ENCODE measurements around the gene ZNF205. TPM values are rescaled to one million over a fixed set of nuclear protein-coding genes. Genes with fewer than 3 reads are reported as not detected.
"Not testable (repeated sequence)": the region's sequence is repeated elsewhere in the genome, so short reads cannot be mapped to it uniquely, and the experiment has no call there.

Gene ZNF205
- not detected for polyA plus RNA-seq (2012; ENCODE audit: insufficient read depth, insufficient read length)

DNA sequence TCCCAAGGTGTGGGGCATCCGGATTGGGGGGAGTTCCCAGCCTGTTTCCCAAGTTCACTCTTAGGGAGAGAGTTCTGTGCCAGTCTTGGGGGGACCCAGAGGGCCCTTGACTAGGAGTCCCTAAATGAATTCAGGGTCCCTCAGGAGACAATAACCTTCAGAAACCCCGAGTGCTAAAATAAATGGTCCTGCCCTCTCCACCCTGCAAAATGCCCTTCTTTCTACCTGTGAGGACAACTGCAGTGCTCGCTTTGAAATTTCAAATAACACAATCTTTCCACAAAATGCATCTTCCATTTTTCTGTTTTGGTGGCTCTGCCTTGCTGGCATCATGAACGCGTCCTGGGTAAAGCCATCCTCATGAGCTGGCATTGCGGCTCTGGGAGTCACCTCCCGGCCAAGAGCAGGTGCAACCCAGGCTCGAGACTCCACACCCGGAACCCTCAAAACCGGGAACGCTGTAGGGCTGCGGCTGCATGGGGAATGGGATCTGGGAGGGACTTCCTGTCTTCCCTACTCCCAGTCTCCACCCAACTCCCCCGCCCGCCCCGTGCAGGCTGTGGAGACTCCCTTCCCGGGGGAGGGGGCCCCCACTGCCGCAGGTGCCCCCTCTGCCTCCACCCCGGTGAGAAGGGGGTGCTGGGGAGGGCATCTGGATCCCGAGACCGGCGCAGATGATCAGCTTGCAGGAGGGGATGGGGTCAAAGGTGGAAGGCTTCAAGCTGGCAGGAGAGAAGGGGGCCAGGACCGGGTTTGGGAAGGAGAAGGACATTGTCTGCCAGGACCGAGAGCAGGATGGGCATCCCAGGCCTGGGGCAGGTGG lies at the start of gene ZNF205:
ZNF205 (plus strand) TSS at position 529 of the 823 bp plus-strand sequence. CDS start 845 bp downstream, outside the sequence.
- H3K4me3 ChIP-seq (ENCODE audit: low read length), result no peak within 1 kb of the TSS
- DNase-seq (ENCODE audit: low read depth, low spot score), result no peak

- no peak overlapping the region for H3K4me3 ChIP-seq (ENCODE audit: low read length)
- DNase-seq (ENCODE audit: low read depth, low spot score), result no peak
These were observed 48.6 kb upstream of the ZNF205 start for GRCh38 chr16:3063625-3064386.

DNA sequence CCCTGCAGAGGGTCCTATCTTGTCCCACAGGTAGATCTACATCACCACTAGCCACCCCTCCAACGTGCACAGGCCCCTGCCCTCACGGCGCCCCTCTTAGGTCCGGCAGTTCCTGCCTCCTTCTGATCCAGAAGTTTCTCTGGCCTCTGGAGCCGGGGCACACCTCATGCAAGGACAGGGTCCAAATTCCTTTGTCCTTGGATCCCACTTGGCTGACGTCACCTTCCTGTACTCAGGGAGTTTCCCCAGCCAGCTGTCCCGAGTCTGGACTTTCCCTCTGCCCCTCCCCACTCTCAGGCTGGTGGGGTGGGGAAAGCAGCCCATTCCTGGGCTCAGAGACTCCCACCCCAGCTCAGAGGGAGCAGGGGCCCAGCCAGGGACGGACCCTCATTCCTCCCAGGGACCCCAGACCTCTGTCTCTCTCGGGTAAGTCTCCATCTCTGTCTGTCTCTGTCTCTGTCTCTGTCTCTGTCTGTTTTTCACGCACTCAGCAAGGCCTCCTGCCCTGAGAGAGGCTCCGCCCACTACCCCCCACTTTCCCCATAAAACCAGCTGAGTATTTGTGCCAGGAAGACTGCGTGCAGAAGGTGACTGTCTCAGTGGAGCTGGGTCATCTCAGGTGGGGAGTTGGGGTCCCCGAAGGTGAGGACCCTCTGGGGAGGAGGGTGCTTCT lies 47.2 kb upstream of the ZNF205 start, which contains the start of gene IL32:
IL32 (plus strand) TSS at position 572 of the 673 bp plus-strand sequence. CDS start 172 bp downstream, outside the sequence.
- DNase-seq (ENCODE audit: low read depth, low spot score), result peak; percentile 48
- H3K4me3 ChIP-seq (ENCODE audit: low read length), result peak within 1 kb of the TSS; percentile 77

DNA sequence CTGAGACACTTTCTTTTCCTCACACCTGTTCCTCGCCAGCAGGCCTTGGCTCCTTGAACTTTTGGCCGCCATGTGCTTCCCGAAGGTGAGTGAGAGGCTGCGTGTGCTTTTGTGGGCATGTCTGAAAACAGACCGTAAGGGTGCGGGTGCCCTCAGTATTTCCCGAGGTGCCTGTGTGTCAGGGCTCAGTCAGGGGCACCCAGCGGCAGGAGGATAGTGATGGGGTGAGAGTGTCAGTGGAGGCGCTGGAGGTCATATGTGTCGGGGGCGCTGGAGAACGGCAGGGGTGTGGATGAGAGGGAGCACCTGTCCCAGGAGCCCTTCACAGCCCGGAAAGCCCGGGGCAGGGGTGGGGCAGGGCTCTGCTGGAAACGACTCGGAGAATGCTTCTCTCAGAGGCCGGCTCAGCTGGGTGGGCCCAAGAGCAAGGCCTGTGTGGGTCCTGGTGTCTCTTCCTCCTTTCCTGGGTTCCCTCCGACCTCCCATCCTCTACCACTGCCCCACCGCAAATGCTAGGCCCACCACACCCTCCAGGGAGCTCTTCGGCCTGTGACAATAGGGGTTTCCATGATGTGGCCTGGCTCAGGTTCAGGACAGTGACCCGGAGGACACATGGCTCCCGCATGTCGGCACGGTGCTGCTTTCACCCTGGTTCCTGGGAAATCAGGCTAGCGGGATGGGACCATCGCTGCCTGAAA lies 46.5 kb upstream of the ZNF205 start:
- peak overlapping the region; percentile 77 for H3K4me3 ChIP-seq (ENCODE audit: low read length)
- DNase-seq (ENCODE audit: low read depth, low spot score), result no peak

- DNase-seq (ENCODE audit: low read depth, low spot score), result no peak
- peak overlapping the region; percentile 77 for H3K4me3 ChIP-seq (ENCODE audit: low read length)
These were observed 46.0 kb upstream of the ZNF205 start for GRCh38 chr16:3066440-3066748.

GRCh38 chr16:3068487-3068886 lies 43.9 kb upstream of the ZNF205 start:
- DNase-seq (ENCODE audit: low read depth, low spot score), result no peak
- no peak overlapping the region for H3K4me3 ChIP-seq (ENCODE audit: low read length)

GRCh38 chr16:3069146-3069545 lies 43.2 kb upstream of the ZNF205 start:
- not testable (repeated sequence) for H3K4me3 ChIP-seq (ENCODE audit: low read length); DNase-seq (ENCODE audit: low read depth, low spot score)

GRCh38 chr16:3070608-3071111 lies 41.7 kb upstream of the ZNF205 start:
- no peak for DNase-seq (ENCODE audit: low read depth, low spot score)
- no peak overlapping the region for H3K4me3 ChIP-seq (ENCODE audit: low read length)

GRCh38 chr16:3071655-3072054 lies 40.7 kb upstream of the ZNF205 start:
- DNase-seq (ENCODE audit: low read depth, low spot score), result no peak
- H3K4me3 ChIP-seq (ENCODE audit: low read length), result no peak overlapping the region

DNA sequence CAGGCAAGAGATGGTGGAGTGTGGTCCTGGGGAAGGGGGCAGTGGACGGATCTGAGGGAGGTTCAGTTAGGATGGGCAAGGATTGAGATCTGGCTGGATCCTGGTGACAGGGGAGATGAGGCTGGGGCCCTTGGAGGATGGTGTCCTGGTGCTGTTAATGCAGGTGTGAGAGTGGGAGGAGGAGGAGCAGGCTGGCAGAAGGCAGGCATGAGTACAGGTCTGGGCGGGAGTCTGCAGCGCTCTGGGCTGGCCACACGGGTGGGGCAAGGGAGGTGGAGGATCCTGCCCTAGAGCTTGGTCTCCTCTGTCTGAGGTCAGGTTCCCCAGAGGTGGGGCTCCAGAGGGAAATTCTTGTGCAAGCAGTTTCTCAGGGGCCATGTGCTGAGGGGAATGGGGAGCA lies 40.2 kb upstream of the ZNF205 start:
- not testable (repeated sequence) for H3K4me3 ChIP-seq (ENCODE audit: low read length); DNase-seq (ENCODE audit: low read depth, low spot score)

- not testable (repeated sequence) for H3K4me3 ChIP-seq (ENCODE audit: low read length); DNase-seq (ENCODE audit: low read depth, low spot score)
These were observed 39.7 kb upstream of the ZNF205 start for GRCh38 chr16:3072576-3073263.

DNA sequence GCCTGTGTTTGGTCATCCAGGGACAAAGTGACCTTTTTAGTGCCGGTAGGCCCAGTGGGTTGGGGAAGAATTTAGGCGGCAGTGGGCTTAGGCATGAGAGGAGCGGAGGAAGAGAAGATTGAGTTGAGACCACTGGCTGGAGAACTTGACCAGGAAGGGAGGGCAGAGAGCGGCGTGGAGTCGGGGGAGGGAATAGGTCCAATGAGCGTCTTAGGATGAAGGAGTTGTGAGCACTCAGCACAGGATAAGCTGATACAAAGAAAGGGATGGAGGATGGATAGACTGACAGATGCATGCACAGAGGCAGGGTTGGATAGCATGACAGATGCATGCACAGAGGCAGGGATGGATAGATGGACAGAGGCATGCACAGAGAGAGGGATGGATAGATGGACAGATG lies 38.9 kb upstream of the ZNF205 start:
- no peak for DNase-seq (ENCODE audit: low read depth, low spot score)
- H3K4me3 ChIP-seq (ENCODE audit: low read length), result no peak overlapping the region

DNA sequence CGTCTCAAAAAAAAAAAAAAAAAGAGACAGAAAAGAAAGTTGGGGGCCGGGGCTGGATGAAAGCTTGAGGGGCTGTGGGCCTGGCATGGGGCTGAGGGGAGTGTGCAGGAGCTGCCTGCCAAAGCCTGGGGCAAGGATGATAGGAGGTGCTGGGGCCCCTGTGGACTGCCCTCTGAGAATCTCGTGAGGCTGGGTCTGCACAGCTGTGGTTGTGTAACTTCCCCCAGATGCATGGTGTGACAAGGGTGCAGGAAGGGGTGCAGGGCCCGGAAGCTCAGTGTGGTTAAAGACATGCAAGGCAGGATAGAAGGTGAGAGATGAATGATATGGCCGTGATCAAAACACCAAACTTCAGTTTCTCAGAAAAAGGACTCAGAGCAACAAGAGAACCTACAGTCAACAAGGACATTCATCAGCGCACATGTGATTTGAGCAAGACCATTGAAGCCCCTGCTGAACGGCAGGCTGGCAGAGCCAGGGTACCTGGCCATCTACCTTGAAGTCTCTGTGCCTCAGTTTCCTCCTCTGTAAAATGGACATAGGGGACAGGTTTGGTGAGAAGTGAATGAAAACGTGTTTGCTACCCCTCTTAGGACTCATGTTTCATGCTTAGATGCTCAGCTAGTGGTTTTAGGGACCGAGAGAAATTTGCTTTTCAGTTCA lies 37.4 kb upstream of the ZNF205 start:
- peak; percentile 98 for DNase-seq (ENCODE audit: low read depth, low spot score)
- peak overlapping the region; percentile 49 for H3K4me3 ChIP-seq (ENCODE audit: low read length)

- no peak for DNase-seq (ENCODE audit: low read depth, low spot score)
- peak overlapping the region; percentile 49 for H3K4me3 ChIP-seq (ENCODE audit: low read length)
These were observed 36.9 kb upstream of the ZNF205 start for GRCh38 chr16:3075523-3075915.

GRCh38 chr16:3075946-3076345 lies 36.4 kb upstream of the ZNF205 start:
- DNase-seq (ENCODE audit: low read depth, low spot score), result not testable (repeated sequence)
- peak overlapping the region; percentile 49 for H3K4me3 ChIP-seq (ENCODE audit: low read length)

DNA sequence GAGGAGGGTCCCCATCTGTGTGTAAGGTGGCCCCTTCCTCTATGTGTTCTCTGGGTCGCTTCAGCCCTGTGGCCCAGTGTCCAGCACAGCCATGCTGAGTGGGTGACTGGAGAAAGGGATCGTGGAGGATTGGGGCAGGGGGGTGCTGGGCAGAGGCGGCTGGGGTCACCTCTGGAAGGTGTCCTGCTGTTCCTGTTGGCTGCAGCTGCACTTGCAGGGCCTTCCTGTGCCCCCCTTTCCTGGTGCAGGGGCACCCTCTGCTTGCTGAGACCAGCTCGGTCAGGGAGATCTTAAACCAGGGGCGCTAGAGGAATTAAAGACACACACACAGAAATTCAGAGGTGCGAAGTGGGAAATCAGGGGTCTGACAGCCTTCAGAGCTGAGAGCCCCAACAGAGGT lies 35.8 kb upstream of the ZNF205 start:
- peak; percentile 58 for DNase-seq (ENCODE audit: low read depth, low spot score)
- peak overlapping the region; percentile 49 for H3K4me3 ChIP-seq (ENCODE audit: low read length)

- no peak overlapping the region for H3K4me3 ChIP-seq (ENCODE audit: low read length)
- no peak for DNase-seq (ENCODE audit: low read depth, low spot score)
These were observed 32.4 kb upstream of the ZNF205 start for GRCh38 chr16:3080024-3080423.

GRCh38 chr16:3081957-3082356 lies 30.4 kb upstream of the ZNF205 start:
- DNase-seq (ENCODE audit: low read depth, low spot score); H3K4me3 ChIP-seq (ENCODE audit: low read length): not testable (repeated sequence)

Measured in Jurkat, Clone E6-1 (cell line).